A549 (cell line): ENCODE measurements around the gene EFHC2. TPM values are rescaled to one million over a fixed set of nuclear protein-coding genes. Genes with fewer than 3 reads are reported as not detected.

Experiments
- ATAC-seq, 2 experiments: fragments of 200-7000 bp in 1 of 2; fragments of >200 bp in 1 of 2; cut with Nextera tagmentation in 1 of 2; cut with Tn5 transposase in 1 of 2; 3 replicates each; pipeline versions ENCODE4 v1.8.0 to v1.9.1; 2018 to 2020; ENCODE audit warnings: mild to moderate bottlenecking in 1 of 2, moderate library complexity in 1 of 2
- CTCF ChIA-PET: fragments of 300-600 bp; sonication (Branson Sonifier 250); formaldehyde crosslinking; extraction: SDS; loops from one replicate; lab custom pipeline; 2021; ENCODE audit warnings: antibody characterized with exemption, inconsistent platforms; lab: Yijun Ruan, JAX
- POLR2A ChIA-PET: fragments of 350-600 bp; formaldehyde crosslinking; extraction: SDS; loops from one replicate; lab custom pipeline; 2021; ENCODE audit warnings: antibody characterized with exemption, inconsistent platforms; lab: Yijun Ruan, JAX
- DNase-seq, 2 experiments: peaks; one replicate each; pipeline versions ENCODE4 v3.0.0 to v3.0.0-alpha.2; 2011 to 2016; ENCODE audit warnings: low read depth in 1 of 2, low spot score in 1 of 2
- FAIRE-seq: peaks from 2 replicates; lab custom pipeline; 2011; peaks lifted over from hg19 to GRCh38; lab: Jason Lieb, UNC
- H3K27ac ChIP-seq, 2 experiments: fragments of >200 bp; sonication (Bioruptor Twin); formaldehyde crosslinking; 3 replicates each; pipeline ENCODE4 v1.5.1; 2016 to 2017
- H3K4me1 ChIP-seq: fragments of >200 bp; sonication (Bioruptor Twin); formaldehyde crosslinking; 3 replicates; pipeline ENCODE4 v1.6.1; 2016
- H3K4me2 ChIP-seq: fragments of >200 bp; sonication (Bioruptor Twin); formaldehyde crosslinking; 3 replicates; pipeline ENCODE4 v1.6.1; 2016
- H3K4me3 ChIP-seq: fragments of >200 bp; sonication (Bioruptor Twin); formaldehyde crosslinking; 3 replicates; pipeline ENCODE4 v1.5.1; 2016
- H3K9me3 ChIP-seq: fragments of >200 bp; sonication (Bioruptor Twin); formaldehyde crosslinking; 3 replicates; pipeline ENCODE4 v1.6.1; 2016
- CBX2 ChIP-seq: fragments of 200-600 bp; sonication (generic); IDR thresholded peaks from 2 replicates; pipeline ENCODE4 v1.6.1; 2016; ENCODE audit warnings: low read depth, mild to moderate bottlenecking, borderline replicate concordance
- CBX8 ChIP-seq: fragments of 200-600 bp; sonication (generic); IDR thresholded peaks from 2 replicates; pipeline ENCODE4 v1.6.1; 2016
- CHD4 ChIP-seq: fragments of 200-600 bp; sonication (generic); IDR thresholded peaks from 2 replicates; pipeline ENCODE4 v1.6.1; 2016; ENCODE audit warnings: antibody characterized with exemption, mild to moderate bottlenecking, borderline replicate concordance
- HOXB13 ChIP-seq: fragments of 250-450 bp; sonication (Bioruptor Pico); IDR thresholded peaks from 2 replicates; pipeline ENCODE4 v1.5.0; 2020; ENCODE audit warnings: low read depth, mild to moderate bottlenecking, moderate library complexity
- MYC ChIP-seq: IDR thresholded peaks from 2 replicates; pipeline ENCODE4 v1.6.1; 2012; ENCODE audit warnings: mild to moderate bottlenecking, inconsistent platforms, low read length, improper control_type of control experiment, borderline replicate concordance
- NFE2L2 ChIP-seq: fragments of 150-350 bp; conservative IDR thresholded peaks from 2 replicates; pipeline ENCODE4 v1.6.1; 2014; ENCODE audit warnings: low read length
- POLR2AphosphoS2 ChIP-seq: conservative IDR thresholded peaks from 2 replicates; pipeline ENCODE4 v1.6.1; 2012; ENCODE audit warnings: low read length, improper control_type of control experiment, inconsistent platforms
- ZNF302 ChIP-seq: fragments of 250-450 bp; sonication (Bioruptor Pico); IDR thresholded peaks from 2 replicates; pipeline ENCODE4 v1.9.0; 2021; ENCODE audit warnings: inconsistent platforms, mild to moderate bottlenecking, moderate library complexity
- WGBS: methylation state at CpG from one replicate; pipeline ENCODE4 v1.1.6; 2017; ENCODE audit errors: missing lambda C conversion rate; 5-methylcytosine and 5-hydroxymethylcytosine counted together
- polyA plus RNA-seq, 4 experiments: library from polyadenylated mRNA; depleted of rRNA in 3 of 4; stranded (reverse); fragments of >200 nt; fragmentation: RNase III in 1 of 4; extraction: RNeasy Plus Mini Kit Qiagen cat#74134 plus additional on column Dnase treatment in 1 of 4; gene quantifications; 2 replicates in 3 of 4; 3 replicates in 1 of 4; pipeline ENCODE4 v1.2.3, GENCODE V29; 2011 to 2017
- TF ChIP-seq, protein P1 (sequence below): fragments of >200 bp; sonication (Bioruptor Twin); formaldehyde crosslinking; IDR thresholded peaks from 3 replicates; pipeline ENCODE4 v1.6.1; 2016
- TF ChIP-seq, protein P2 (sequence below): IDR thresholded peaks from 2 replicates; pipeline ENCODE4 v1.6.1; 2012
- TF ChIP-seq, protein P3 (sequence below): fragments of 200-600 bp; sonication (generic); IDR thresholded peaks from 2 replicates; pipeline ENCODE4 v1.6.1; 2016; ENCODE audit warnings: antibody characterized with exemption, mild to moderate bottlenecking, moderate library complexity
- TF ChIP-seq, protein P4 (sequence below): fragments of >200 bp; sonication (Bioruptor Twin); formaldehyde crosslinking; IDR thresholded peaks from 3 replicates; pipeline ENCODE4 v1.5.1; 2016

EFHC2 gene
- polyA plus RNA-seq, 2 of the 4 experiments (the other 2 are of a cell fraction): 0.48 to 0.80 TPM

DNA sequence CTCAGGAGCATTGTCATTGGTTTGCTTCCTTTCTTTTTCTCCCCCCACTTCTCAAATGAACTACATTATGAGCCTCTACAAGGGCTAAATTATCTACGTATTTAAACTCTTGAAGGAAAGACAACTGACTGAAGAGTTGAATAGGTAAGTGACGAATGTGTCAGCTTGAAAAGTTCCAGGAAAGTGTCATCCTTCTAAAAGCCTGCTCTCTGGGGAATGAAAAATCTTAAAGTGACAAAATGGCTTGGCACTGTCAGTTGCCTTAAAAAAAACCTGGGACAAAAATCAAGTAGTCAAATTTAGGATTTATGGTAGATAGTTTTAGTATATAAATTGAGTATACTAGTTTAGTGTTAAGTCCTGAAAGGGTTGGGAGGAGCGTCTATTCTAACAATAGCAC lies 196.3 kb downstream of the EFHC2 start (continued):
- no peak for TF ChIP-seq NFE2L2
- TF ChIP-seq, protein P1, sequence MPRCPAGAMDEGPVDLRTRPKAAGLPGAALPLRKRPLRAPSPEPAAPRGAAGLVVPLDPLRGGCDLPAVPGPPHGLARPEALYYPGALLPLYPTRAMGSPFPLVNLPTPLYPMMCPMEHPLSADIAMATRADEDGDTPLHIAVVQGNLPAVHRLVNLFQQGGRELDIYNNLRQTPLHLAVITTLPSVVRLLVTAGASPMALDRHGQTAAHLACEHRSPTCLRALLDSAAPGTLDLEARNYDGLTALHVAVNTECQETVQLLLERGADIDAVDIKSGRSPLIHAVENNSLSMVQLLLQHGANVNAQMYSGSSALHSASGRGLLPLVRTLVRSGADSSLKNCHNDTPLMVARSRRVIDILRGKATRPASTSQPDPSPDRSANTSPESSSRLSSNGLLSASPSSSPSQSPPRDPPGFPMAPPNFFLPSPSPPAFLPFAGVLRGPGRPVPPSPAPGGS: no peak

DNA sequence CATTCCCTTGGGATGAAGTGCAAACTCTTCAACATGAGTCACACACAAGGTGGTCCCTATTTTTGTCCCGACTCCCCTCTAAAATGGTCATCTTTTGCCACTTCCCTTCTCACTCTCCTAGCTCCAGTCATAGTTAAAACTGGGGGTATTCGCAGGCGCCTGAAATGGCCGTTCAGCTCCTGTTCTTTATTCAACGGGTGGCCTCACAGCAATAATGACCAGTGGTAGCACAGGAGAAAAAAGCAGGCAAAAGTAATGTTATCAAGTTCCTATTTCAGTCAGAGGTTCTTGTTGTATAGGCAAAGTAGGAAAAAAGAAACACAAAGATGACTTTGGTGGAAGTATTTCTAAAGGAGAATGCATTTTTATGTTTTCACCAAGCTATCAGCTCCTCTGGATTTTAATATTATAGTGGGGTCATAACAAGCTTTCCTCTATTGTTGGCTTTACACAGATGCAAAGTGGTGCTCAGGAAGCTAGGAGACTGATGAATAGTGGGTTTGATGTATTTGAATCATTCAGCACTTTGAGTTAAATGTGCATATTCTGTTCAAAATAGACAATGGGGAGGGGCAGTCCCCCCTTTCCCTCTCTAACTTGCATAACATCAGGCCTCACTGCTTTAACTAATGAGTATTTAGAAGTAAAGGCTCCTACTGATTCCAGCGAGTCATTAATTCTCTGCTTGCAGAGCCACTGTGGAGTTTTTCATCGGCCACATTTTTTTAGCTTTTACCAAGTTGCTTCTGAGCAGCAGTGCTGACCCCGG lies 199.1 kb downstream of the EFHC2 start:
- Histone ChIP-seq H3K4me3 (no peak overlapping the region), H3K4me1 (no peaks in the 10 kb centered on the region), H3K27ac (no peak overlapping the region), H3K4me2 (no peak overlapping the region), H3K9me3 (no peaks in the 10 kb centered on the region; the same call in 2 of the 3 replicates)
- ChIA-PET CTCF (interaction anchor here (1.0 kb wide), 1 partner anchor 186 kb away, joined by 4 read pairs; no protein-coding TSS in a partner anchor), POLR2A (no interaction called here)
- FAIRE-seq: peak; percentile 36
- no peak for ATAC-seq
- WGBS: 46% methylated on average over 8 of the region's 8 CpGs
- TF ChIP-seq, protein P2, sequence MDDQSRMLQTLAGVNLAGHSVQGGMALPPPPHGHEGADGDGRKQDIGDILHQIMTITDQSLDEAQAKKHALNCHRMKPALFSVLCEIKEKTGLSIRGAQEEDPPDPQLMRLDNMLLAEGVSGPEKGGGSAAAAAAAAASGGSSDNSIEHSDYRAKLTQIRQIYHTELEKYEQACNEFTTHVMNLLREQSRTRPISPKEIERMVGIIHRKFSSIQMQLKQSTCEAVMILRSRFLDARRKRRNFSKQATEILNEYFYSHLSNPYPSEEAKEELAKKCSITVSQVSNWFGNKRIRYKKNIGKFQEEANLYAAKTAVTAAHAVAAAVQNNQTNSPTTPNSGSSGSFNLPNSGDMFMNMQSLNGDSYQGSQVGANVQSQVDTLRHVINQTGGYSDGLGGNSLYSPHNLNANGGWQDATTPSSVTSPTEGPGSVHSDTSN: no peak
- TF ChIP-seq HOXB13 (CRISPR knock-in tag) (no peak), MYC (no peak), POLR2AphosphoS2 (no peak), NFE2L2 (no peak)
- TF ChIP-seq, protein P3, sequence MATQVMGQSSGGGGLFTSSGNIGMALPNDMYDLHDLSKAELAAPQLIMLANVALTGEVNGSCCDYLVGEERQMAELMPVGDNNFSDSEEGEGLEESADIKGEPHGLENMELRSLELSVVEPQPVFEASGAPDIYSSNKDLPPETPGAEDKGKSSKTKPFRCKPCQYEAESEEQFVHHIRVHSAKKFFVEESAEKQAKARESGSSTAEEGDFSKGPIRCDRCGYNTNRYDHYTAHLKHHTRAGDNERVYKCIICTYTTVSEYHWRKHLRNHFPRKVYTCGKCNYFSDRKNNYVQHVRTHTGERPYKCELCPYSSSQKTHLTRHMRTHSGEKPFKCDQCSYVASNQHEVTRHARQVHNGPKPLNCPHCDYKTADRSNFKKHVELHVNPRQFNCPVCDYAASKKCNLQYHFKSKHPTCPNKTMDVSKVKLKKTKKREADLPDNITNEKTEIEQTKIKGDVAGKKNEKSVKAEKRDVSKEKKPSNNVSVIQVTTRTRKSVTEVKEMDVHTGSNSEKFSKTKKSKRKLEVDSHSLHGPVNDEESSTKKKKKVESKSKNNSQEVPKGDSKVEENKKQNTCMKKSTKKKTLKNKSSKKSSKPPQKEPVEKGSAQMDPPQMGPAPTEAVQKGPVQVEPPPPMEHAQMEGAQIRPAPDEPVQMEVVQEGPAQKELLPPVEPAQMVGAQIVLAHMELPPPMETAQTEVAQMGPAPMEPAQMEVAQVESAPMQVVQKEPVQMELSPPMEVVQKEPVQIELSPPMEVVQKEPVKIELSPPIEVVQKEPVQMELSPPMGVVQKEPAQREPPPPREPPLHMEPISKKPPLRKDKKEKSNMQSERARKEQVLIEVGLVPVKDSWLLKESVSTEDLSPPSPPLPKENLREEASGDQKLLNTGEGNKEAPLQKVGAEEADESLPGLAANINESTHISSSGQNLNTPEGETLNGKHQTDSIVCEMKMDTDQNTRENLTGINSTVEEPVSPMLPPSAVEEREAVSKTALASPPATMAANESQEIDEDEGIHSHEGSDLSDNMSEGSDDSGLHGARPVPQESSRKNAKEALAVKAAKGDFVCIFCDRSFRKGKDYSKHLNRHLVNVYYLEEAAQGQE: no peak
- no peak for DNase-seq

DNA sequence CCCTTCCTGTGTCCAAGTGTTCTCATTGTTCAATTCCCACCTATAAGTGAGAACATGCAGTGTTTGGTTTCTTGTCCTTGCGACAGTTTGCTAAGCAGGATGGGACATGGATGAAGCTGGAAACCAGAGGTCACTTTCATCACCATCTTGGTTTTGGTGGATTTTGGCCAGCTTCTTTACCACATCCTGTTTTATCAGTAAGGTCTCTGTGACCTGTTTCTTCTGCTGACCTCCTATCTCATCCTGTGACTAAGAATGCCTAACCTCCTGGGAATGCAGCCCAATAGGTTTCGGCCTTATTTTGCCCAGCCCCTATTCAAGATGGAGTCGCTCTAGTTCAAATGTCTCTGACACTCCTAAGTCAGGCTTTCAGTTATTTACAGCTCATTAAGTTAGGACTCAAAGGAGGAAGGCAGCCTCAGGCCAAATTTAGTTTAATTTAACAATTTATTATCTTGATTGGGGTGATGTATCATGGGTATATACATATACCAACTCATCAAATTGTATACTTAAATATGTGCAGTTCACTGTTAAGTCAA lies 200.3 kb downstream of the EFHC2 start:
- FAIRE-seq (no peak), DNase-seq (no peak), ATAC-seq (no peak)
- Histone ChIP-seq H3K4me3 (no peak overlapping the region), H3K9me3 (peaks cover 3% of the 10 kb centered on the region; the same call in 2 of the 3 replicates), H3K27ac (no peak overlapping the region), H3K4me2 (no peak overlapping the region), H3K4me1 (no peaks in the 10 kb centered on the region)
- WGBS: 83% methylated on average over 3 of the region's 3 CpGs
- POLR2A ChIA-PET: no interaction called here
- CTCF ChIA-PET: interaction anchor here (1.0 kb wide), 1 partner anchor 185 kb away, joined by 4 read pairs; no protein-coding TSS in a partner anchor
- TF ChIP-seq CHD4 (no peak), CBX8 (no peak), CBX2 (no peak)

DNA sequence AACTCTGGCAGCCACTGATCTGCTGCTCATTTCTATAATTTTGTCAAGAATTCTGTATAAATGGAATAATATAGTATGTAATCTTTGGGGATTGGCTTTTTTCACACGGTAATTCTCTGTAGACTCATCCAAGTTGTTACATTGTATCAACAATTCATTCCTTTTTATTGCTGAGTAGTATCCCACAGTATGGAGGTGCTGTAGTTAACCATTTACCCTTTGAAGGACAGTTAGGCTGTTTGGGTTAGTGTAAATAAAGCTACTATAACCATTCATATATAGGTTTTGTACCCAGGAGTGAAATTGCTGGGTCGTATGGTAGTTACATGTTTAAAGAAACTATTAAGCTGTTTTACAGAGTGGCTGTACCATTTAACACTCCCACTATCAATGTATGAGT lies 213.3 kb downstream of the EFHC2 start:
- ChIA-PET POLR2A (no interaction called here), CTCF (interaction anchor here (0.6 kb wide), 1 partner anchor 103 kb away, joined by 4 read pairs; no protein-coding TSS in a partner anchor)
- DNase-seq (no peak), FAIRE-seq (no peak), ATAC-seq (no peak)
- no peak overlapping the region for H3K4me3 ChIP-seq
- no peak for TF ChIP-seq ZNF302 (CRISPR knock-in tag)
- TF ChIP-seq, protein P4, sequence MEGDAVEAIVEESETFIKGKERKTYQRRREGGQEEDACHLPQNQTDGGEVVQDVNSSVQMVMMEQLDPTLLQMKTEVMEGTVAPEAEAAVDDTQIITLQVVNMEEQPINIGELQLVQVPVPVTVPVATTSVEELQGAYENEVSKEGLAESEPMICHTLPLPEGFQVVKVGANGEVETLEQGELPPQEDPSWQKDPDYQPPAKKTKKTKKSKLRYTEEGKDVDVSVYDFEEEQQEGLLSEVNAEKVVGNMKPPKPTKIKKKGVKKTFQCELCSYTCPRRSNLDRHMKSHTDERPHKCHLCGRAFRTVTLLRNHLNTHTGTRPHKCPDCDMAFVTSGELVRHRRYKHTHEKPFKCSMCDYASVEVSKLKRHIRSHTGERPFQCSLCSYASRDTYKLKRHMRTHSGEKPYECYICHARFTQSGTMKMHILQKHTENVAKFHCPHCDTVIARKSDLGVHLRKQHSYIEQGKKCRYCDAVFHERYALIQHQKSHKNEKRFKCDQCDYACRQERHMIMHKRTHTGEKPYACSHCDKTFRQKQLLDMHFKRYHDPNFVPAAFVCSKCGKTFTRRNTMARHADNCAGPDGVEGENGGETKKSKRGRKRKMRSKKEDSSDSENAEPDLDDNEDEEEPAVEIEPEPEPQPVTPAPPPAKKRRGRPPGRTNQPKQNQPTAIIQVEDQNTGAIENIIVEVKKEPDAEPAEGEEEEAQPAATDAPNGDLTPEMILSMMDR: no peak
- H3K4me1 ChIP-seq: no peaks in the 10 kb centered on the region
- 51% methylated on average over 2 of the region's 2 CpGs for WGBS
- H3K27ac ChIP-seq: no peak overlapping the region
- no peak overlapping the region for H3K4me2 ChIP-seq
- no peaks in the 10 kb centered on the region for H3K9me3 ChIP-seq
